Heart left ventricle (tissue), 16 donors: ENCODE data around the gene PRKCG. TPM values are rescaled to one million over a fixed set of nuclear protein-coding genes. Genes with fewer than 3 reads are reported as not detected.

ENCODE experiments used
- ATAC-seq, 4 donors: fragments of 200-7000 bp; cut with Tn5 transposase; one replicate each; pipeline ENCODE4 v1.9.1; 2020 to 2022; ENCODE audit warnings: moderate library complexity in 4 of 4, mild to moderate bottlenecking in 3 of 4, moderate number of reproducible peaks in 1 of 4
- DNase-seq, 5 donors: peaks; one replicate each; pipeline ENCODE4 v3.0.0-alpha.2; 2020
- H3K27ac ChIP-seq, 12 donors: fragments of 200-600 bp; sonication (generic) in 4 of 12; one replicate each; pipeline versions ENCODE4 v1.5.0 to v1.8.0; 2016 to 2022; ENCODE audit warnings: mild to moderate bottlenecking in 2 of 12
- H3K27me3 ChIP-seq, 9 donors: fragments of 200-600 bp; sonication (generic) in 2 of 9; one replicate each; pipeline versions ENCODE4 v1.5.1 to v1.8.0; 2016 to 2022; ENCODE audit warnings: mild to moderate bottlenecking in 3 of 9
- H3K36me3 ChIP-seq, 9 donors: fragments of 200-600 bp; sonication (generic) in 2 of 9; one replicate each; pipeline versions ENCODE4 v1.5.0 to v1.8.0; 2018 to 2022; ENCODE audit warnings: mild to moderate bottlenecking in 2 of 9
- H3K4me1 ChIP-seq, 12 donors: fragments of 200-600 bp; sonication (generic) in 4 of 12; one replicate each; pipeline versions ENCODE4 v1.5.0 to v1.8.0; 2016 to 2022; ENCODE audit warnings: mild to moderate bottlenecking in 3 of 12
- H3K4me3 ChIP-seq, 12 donors: fragments of 200-600 bp; sonication (generic) in 4 of 12; one replicate each; pipeline versions ENCODE4 v1.5.0 to v1.8.0; 2017 to 2022; ENCODE audit warnings: mild to moderate bottlenecking in 9 of 12, moderate library complexity in 4 of 12
- H3K9me3 ChIP-seq, 12 donors: fragments of 200-600 bp; sonication (generic) in 4 of 12; one replicate each; pipeline versions ENCODE4 v1.5.0 to v1.8.0; 2016 to 2022; ENCODE audit warnings: mild to moderate bottlenecking in 1 of 12
- POLR2A ChIP-seq, 2 donors: fragments of 450-650 bp; IDR thresholded peaks; one replicate each; pipeline ENCODE4 v1.6.1; 2017; ENCODE audit warnings: antibody characterized with exemption in 2 of 2, mild to moderate bottlenecking in 2 of 2, moderate library complexity in 2 of 2
- WGBS, 4 donors: extraction: QIAGEN DNeasy Blood & Tissue Kit in 2 of 4; methylation state at CpG; one replicate each; pipeline versions ENCODE4 v1.1.5 to v1.1.7; 2013 to 2018; 5-methylcytosine and 5-hydroxymethylcytosine counted together
- intact Hi-C, 10 donors: fragments of 100-400 bp; cut with DNase I; formaldehyde crosslinking; loops; one replicate each; pipeline versions ENCODE4 v1.11.1 to v1.14.2; 2022
- polyA plus RNA-seq, 2 donors: library from polyadenylated mRNA; stranded (reverse); fragments of 200-250 nt; gene quantifications; one replicate each; pipeline ENCODE4 v1.2.3, GENCODE V29; 2013
- total RNA-seq, 9 donors: library from RNA; depleted of rRNA in 2 of 9; stranded (reverse); fragments of >200 nt in 2 of 9; fragmentation: NEBNext Ultra II Directional in 3 of 9; extraction: Animal tissue kit (Norgen Biotek cat#: 25700) in 3 of 9; gene quantifications; one replicate each; pipeline versions ENCODE4 v1.1.0 to v1.2.4, GENCODE V29; 2016 to 2023
- TF ChIP-seq, protein P1 (sequence below), 12 donors: fragments of 200-600 bp; sonication (generic) in 4 of 12; IDR thresholded peaks; one replicate each; pipeline versions ENCODE4 v1.5.0 to v1.8.0; 2018 to 2022; ENCODE audit warnings: antibody characterized with exemption in 12 of 12, mild to moderate bottlenecking in 5 of 12
- donor health status: ischemic (EF 13 %, LVEDD 7.1; RV severe dilation, severe dysfunction).
- donor health status: healthy with polysubstance abuse.
- donor health status: DM: no; HTN: yes; CAD: no.
- donor health status: DM: no; HTN: no; CAD: no.
- donor health status: ischemic (EF 25% LVEDD 6.9; RV normal size, moderate dysfunction).
- donor health status: ischemic (EF 25% LVEDD 5.7; RV mildly dilated, moderate dysfunction).
- donor health status: healthy.
- donor health status: DM: yes; HTN: yes; CAD: no.
- donor health status: ischemic (EF 35%, LVEDD 5.7; RV mildly dilated, moderate dysfunction).
- donor health status: nonischemic (EF 11% LVEDD 7.7; RV severe dilation, severe dysfunction).
- donor health status: DM: yes; HTN: yes; CAD: no.
- donor health status: PGD.
- donor health status: ischemic (EF 29% LVEDD 5.4; RV normal size, mild dysfunction).
- donor health status: nonischemic (EF 23%, LVEDD 6.1; RV moderate dilation, normal function).

PRKCG gene
- total and polyA plus RNA-seq, 11 donors = 0.09 TPM; not detected in 10

DNA sequence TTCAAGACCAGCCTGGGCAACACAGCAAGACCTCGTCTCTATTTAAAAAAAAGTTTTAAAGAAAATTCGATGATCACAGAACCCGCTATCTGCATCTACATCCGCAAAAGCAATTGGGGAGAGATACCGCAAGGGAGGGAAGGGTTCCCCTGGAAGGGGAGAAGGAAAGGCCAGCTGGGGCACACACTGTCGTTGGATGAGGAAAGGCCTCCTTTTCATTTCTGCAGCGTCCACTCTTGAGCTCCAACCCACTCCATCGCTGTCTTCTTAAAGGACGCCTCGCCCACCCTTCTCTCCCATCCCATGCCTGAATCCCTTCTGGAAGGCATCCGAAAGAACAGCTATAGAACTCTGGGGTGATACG lies 3.2 kb upstream of the PRKCG start:
- Histone ChIP-seq H3K36me3 (peaks cover 0 to 30% (median 21%) of the 10 kb centered on the region in 9 donors), H3K9me3 (no peaks in the 10 kb centered on the region), H3K4me1 (peaks cover 0 to 62% (median 21%) of the 10 kb centered on the region in 12 donors), H3K27me3 (peaks cover 16 to 37% (median 28%) of the 10 kb centered on the region in 9 donors), H3K27ac (peak overlapping the region in 4 of 12 donors; percentile 18 to 54 (median 36)), H3K4me3 (peak overlapping the region; percentile 34 to 83 (median 58))
- ATAC-seq = no peak
- no peak for TF ChIP-seq POLR2A (IDR thresholded peaks at IDR 0.05)
- TF ChIP-seq, protein P1, sequence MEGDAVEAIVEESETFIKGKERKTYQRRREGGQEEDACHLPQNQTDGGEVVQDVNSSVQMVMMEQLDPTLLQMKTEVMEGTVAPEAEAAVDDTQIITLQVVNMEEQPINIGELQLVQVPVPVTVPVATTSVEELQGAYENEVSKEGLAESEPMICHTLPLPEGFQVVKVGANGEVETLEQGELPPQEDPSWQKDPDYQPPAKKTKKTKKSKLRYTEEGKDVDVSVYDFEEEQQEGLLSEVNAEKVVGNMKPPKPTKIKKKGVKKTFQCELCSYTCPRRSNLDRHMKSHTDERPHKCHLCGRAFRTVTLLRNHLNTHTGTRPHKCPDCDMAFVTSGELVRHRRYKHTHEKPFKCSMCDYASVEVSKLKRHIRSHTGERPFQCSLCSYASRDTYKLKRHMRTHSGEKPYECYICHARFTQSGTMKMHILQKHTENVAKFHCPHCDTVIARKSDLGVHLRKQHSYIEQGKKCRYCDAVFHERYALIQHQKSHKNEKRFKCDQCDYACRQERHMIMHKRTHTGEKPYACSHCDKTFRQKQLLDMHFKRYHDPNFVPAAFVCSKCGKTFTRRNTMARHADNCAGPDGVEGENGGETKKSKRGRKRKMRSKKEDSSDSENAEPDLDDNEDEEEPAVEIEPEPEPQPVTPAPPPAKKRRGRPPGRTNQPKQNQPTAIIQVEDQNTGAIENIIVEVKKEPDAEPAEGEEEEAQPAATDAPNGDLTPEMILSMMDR (IDR thresholded peaks at IDR 0.05) = no peak
- intact Hi-C loops = loop anchor here in 1 of 10 donors (10.0 kb wide), 1 partner anchor 226 kb away; the partner anchor contains the start of genes NDUFA3 and OSCAR
- 30 to 46% (median 42%) methylated on average over 12 of the region's 12 CpGs for WGBS, 4 donors
- no peak for DNase-seq

- no peaks in the 10 kb centered on the region for H3K9me3 ChIP-seq
- WGBS, 4 donors = 1 to 2% (median 1%) methylated on average over 39 to 51 of the region's 51 CpGs
- intact Hi-C loops = loop anchor here in 4 of 10 donors (5.0 to 10.0 kb wide), 2 partner anchors 37 to 225 kb away; partner anchors contain the start of genes NDUFA3 (in 1 of the 4) and OSCAR (in 1 of the 4)
- ATAC-seq = peak; percentile 98 to 100 (median 100)
- TF ChIP-seq, protein P1 (IDR thresholded peaks at IDR 0.05) = no peak
- TF ChIP-seq POLR2A (IDR thresholded peaks at IDR 0.05) = peak in 1 of 2 donors; percentile 44
- H3K27me3 ChIP-seq = peaks cover 22 to 43% (median 34%) of the 10 kb centered on the region in 9 donors
- H3K27ac ChIP-seq = peak overlapping the region in 5 of 12 donors; percentile 18 to 54 (median 35)
- peak overlapping the region; percentile 34 to 83 (median 58) for H3K4me3 ChIP-seq
- H3K36me3 ChIP-seq = peaks cover 0 to 24% (median 14%) of the 10 kb centered on the region in 9 donors
- DNase-seq = peak; percentile 94 to 98 (median 95)
- peaks cover 0 to 56% (median 20%) of the 10 kb centered on the region in 12 donors for H3K4me1 ChIP-seq
These were observed 2.6 kb upstream of the PRKCG start for GRCh38 chr19:53879140-53880081.

DNA sequence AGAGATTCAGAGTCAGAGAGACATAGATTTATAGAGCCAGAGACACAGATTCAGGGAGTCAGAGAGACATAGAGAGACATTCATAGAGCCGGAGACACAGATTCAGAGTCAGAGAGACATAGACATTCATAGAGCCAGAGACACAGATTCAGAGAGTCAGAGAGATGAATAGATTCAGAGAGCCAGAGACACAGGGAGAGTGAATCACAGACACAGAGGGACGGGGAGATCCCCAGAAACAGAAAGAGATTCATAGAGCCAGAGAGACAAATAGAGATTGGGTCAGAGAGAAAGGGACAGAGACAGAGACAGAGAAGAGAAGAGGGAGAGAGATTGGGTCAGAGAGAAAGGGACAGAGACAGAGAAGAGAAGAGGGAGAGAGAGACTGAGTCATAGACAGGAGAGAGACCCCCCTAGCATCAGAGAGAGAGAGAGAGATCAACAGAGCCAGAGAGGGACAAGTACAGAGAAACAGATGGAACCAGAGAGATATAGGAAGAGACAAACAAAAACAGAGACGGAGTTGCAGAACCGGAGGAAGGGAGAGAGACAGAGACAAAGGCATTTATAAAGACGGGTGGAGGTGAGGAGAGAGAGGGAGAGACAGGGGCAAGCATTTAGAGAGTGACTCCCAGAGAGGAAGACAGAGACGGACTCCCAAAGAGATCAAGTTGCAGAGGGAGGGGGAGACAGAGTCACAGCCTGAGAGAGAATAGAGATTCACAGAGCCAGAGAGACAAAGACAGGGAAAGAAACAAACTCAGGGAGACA lies 1.1 kb upstream of the PRKCG start:
- Histone ChIP-seq H3K4me1 (peaks cover 0 to 41% (median 15%) of the 10 kb centered on the region in 12 donors), H3K36me3 (peaks cover 0 to 9% (median 2%) of the 10 kb centered on the region in 9 donors), H3K4me3 (peak overlapping the region in 1 of 12 donors; percentile 48), H3K27ac (no peak overlapping the region), H3K27me3 (peaks cover 23 to 53% (median 42%) of the 10 kb centered on the region in 9 donors), H3K9me3 (no peaks in the 10 kb centered on the region)
- TF ChIP-seq POLR2A (IDR thresholded peaks at IDR 0.05) = no peak
- TF ChIP-seq, protein P1 (IDR thresholded peaks at IDR 0.05) = no peak
- no peak for DNase-seq
- ATAC-seq = no peak
- intact Hi-C loops = loop anchor here in 3 of 10 donors (5.0 kb wide), 1 partner anchor 39 kb away; no protein-coding TSS in a partner anchor
- 29 to 41% (median 37%) methylated on average over 5 to 6 of the region's 6 CpGs for WGBS, 4 donors
